ENCODE data around the gene DDX4.
A peak's percentile ranks its signal among the peaks of the same experiment; 100 is the strongest.

Gene DDX4

DNA sequence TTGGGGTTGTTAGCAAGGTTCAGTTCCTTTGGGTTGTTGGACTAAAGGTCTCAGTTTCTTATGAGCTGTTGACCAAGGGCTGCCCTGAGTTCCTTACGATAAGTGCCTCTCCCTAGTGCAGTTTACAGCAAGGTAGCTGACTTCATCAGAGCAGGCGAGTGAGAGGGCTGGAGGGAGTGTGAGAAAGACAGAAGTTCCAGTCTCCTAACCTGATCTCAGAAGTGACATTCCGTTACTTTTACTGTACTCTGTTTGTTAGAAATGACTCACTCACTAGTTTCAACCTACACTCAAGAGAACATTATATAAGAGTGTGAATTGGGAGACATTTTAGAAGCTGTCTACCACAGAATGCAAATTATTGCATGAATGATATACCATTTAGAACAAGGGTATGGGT is 92.1 kb downstream of the DDX4 start:
- no peak for DNase-seq

DNA sequence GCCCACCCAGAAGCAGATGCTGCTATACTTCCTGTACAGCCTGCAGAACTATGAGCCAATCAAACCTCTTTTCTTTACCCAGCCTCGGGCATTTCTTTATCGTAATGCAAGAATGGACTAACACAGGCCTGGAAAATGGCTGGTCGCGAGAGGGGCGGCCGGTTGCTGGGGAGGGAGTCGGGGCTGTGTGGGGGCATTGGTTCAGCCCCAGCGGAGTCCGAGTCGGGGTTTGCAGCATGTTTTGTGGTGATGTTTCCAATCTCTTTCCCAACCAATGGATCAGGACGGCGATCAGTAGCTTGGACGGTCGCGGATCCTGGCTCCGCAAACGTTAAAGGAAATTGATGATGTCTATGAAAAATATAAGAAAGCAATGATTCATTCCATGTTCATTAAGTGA is 94.6 kb downstream of the DDX4 start:
- DNase-seq: no peak

DNA sequence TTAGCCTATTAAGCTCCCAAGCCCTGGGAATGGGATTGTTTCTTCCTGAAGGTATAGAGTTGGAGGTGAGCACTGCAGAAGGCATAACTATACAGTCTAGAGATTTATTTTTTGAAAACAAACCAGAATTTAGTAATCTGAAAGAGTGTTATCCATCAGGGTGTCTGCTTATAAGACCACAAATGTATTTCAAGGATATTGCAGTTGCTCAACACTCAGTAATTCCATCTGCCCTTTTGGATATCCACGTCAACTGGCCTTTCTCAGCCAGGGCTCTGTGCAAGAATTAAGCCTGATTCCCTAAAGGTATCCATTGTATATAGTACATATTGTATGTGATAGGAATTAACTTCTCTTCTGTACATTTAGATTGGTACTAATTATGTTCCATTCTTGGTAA is 98.3 kb downstream of the DDX4 start:
- DNase-seq: no peak

- no peak for DNase-seq
Observed at GRCh38 chr5:55841976-55842375, 104.1 kb downstream of the DDX4 start.

GRCh38 chr5:55847837-55848236 is 110.0 kb downstream of the DDX4 start:
- no peak for DNase-seq

DNA sequence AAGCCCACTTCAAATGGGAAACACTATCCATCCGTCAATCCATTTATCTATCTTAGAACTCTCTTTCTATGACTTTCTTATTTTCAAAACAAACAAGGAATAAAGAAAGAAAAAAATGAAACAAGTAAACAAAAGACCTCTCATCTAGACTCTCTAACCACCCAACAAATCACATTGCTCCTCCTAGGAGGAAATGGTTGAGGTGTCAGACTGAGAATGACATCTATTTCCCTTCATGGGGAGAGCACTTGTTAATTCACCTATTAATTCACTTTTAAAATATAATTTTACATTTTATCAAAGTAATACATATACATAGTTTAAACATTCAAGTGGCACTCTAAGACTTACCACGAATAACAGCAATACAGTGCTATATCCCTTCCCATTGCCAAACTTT is 110.9 kb downstream of the DDX4 start:
- DNase-seq: no peak

- no peak for DNase-seq
Observed at GRCh38 chr5:55850839-55851674, 113.2 kb downstream of the DDX4 start, which contains the start of gene IL31RA. IL31RA (plus strand) TSS chr5:55851357; CDS start chr5:55851571, 214 bp downstream.

- DNase-seq: no peak
Observed at GRCh38 chr5:55851675-55851979, 113.8 kb downstream of the DDX4 start.

GRCh38 chr5:55852503-55852902 is 114.6 kb downstream of the DDX4 start:
- no peak for DNase-seq

- DNase-seq: no peak
Observed at GRCh38 chr5:55853041-55853670, 115.3 kb downstream of the DDX4 start.

DNA sequence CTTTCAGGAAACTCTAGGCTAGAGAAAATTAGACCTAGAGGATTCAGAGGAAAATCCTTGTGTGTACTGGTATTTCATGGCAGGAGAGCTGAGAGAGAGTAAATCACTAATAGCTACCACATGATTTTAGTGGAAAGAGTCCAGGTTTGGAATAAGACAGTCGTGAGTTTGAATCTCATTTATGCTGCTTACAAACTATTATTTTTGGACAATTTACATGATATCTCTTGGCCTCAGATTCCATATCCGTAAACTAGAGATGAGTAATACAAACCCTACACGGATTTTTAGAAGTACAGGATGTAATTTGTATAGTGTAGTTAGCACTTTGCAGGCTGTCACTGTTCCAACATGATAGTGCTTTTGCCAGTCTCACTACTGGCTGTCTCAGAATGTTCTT is 116.0 kb downstream of the DDX4 start:
- no peak for DNase-seq

DNA sequence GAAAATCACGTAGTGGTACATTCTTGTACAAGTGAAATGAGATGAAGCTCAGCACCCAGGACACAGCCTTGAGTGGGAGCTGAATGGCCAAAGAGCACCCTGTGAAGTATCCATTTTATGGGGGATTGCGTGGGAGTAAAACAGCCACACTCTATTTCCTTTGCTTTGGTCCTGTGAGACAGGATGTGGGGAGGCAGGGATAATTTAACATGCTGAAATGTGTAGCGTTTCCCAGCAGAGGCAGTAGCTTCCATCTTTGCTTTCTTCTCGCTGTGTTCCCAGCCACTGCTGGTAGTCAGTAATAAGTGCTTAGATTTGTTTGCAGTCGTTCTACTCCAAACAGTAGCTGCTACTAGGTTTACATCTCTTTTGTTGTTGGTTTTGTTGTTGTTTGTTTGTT is 117.6 kb downstream of the DDX4 start:
- no peak for DNase-seq

DNA sequence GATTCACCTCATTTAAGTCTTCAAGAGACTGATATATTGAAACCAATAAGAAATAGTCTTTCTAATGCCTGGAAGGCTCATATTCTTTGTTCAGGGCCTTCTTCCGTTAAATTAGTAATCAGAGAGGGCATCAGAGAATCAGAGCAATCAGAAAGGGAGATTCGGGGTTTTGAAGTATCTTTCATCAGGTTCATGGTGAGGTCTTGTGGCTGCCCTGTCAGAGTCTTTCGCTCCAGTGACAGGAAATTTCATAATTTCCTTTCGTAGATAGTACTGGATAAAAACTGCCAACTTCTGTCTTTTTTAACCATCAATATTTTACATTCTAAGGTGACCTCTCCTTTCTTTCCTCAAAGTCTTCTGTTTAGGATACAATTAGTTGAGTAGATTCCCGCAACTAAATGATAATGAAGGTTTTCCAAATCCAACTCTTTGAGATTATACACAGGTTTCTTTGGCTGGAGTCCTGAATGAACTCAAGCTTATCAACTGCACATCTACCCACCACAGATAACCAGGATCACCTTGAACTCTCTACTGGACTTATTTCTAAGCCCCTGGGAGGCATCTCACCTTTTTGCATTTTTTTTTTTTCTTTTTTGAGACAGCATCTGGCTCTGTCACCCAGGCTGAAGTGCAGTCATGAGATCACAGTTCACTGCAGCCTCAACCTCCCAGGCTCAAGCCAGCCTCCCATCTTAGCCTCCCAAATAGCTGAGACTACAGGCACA is 118.8 kb downstream of the DDX4 start:
- DNase-seq: no peak

GRCh38 chr5:55857247-55857640 is 119.4 kb downstream of the DDX4 start:
- DNase-seq: no peak

DNA sequence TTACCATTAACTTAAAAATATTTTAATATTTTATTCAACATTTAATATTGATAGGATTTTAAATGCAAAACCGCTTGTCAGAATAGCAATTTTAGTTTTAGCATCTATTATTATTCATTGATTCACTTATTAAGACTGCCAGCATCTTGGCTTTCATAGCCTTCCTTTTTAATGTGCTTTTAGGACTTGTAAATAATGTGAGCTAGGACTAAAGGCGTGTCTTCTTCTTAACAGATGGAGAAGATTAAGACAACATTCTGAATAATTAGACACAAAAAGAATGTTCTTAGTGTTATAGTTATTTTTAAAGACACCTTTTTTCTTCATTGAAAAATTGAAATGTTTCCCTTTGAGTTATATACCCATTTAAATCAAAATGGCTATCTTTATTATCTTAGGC is 120.2 kb downstream of the DDX4 start:
- DNase-seq: no peak

GRCh38 chr5:55860288-55860687 is 122.4 kb downstream of the DDX4 start:
- no peak for DNase-seq

GRCh38 chr5:55860709-55861108 is 122.8 kb downstream of the DDX4 start:
- no peak for DNase-seq

- DNase-seq: no peak
Observed at GRCh38 chr5:55864606-55865541, 127.0 kb downstream of the DDX4 start.

GRCh38 chr5:55865831-55866230 is 128.0 kb downstream of the DDX4 start:
- DNase-seq: peak; percentile 19

GRCh38 chr5:55866485-55866884 is 128.6 kb downstream of the DDX4 start:
- DNase-seq: no peak
